DMS53 treated with DMSO at 0.1 percent for 48 hours (cell line): ENCODE results near the gene AGBL4.

ENCODE experiments used
- DNase-seq: peaks from one replicate; lab custom pipeline; 2025; ENCODE audit not compliant: unreplicated experiment; lab: John Stamatoyannopoulos, UW

Gene AGBL4

GRCh38 chr1:48741380-48741779 lies 1282.4 kb downstream of the AGBL4 start:
- DNase-seq: peak; percentile 78

- DNase-seq: no peak
These were observed 1283.1 kb downstream of the AGBL4 start for GRCh38 chr1:48740621-48741020.

- DNase-seq: no peak
These were observed 1284.7 kb downstream of the AGBL4 start for GRCh38 chr1:48739091-48739490.

- DNase-seq: no peak
These were observed 1285.4 kb downstream of the AGBL4 start for GRCh38 chr1:48738356-48738755.

- no peak for DNase-seq
These were observed 1288.0 kb downstream of the AGBL4 start for GRCh38 chr1:48735796-48736195.

- DNase-seq: no peak
These were observed 1293.4 kb downstream of the AGBL4 start for GRCh38 chr1:48730164-48730910.

GRCh38 chr1:48728584-48728983 lies 1295.2 kb downstream of the AGBL4 start:
- DNase-seq: no peak

GRCh38 chr1:48726557-48727215 lies 1297.1 kb downstream of the AGBL4 start:
- no peak for DNase-seq

- no peak for DNase-seq
These were observed 1297.6 kb downstream of the AGBL4 start for GRCh38 chr1:48726139-48726538.

GRCh38 chr1:48725341-48726046 lies 1298.3 kb downstream of the AGBL4 start:
- DNase-seq: no peak

GRCh38 chr1:48720929-48721328 lies 1302.8 kb downstream of the AGBL4 start:
- DNase-seq: no peak

- DNase-seq: no peak
These were observed 1305.0 kb downstream of the AGBL4 start for GRCh38 chr1:48718705-48719104.

- no peak for DNase-seq
These were observed 1305.6 kb downstream of the AGBL4 start for GRCh38 chr1:48718116-48718630.

GRCh38 chr1:48717082-48717481 lies 1306.7 kb downstream of the AGBL4 start:
- no peak for DNase-seq

GRCh38 chr1:48715921-48716320 lies 1307.8 kb downstream of the AGBL4 start:
- no peak for DNase-seq

- DNase-seq: no peak
These were observed 1312.8 kb downstream of the AGBL4 start for GRCh38 chr1:48710915-48711314.

- DNase-seq: no peak
These were observed 1313.4 kb downstream of the AGBL4 start for GRCh38 chr1:48710318-48710717.

GRCh38 chr1:48704736-48705135 lies 1319.0 kb downstream of the AGBL4 start:
- no peak for DNase-seq

- no peak for DNase-seq
These were observed 1322.3 kb downstream of the AGBL4 start for GRCh38 chr1:48701445-48701844.

- DNase-seq: peak; percentile 65
These were observed 1326.6 kb downstream of the AGBL4 start for GRCh38 chr1:48697066-48697707.

- DNase-seq: no peak
These were observed 1328.6 kb downstream of the AGBL4 start for GRCh38 chr1:48695161-48695560.
